IMR-90 (cell line): ENCODE measurements around the gene RPE.

Experiments
- CTCF ChIP-seq: conservative IDR thresholded peaks from 2 replicates; pipeline ENCODE4 v1.5.1; 2012; ENCODE audit warnings: mild to moderate bottlenecking, low read depth, low read length, improper control_type of control experiment
- POLR2A ChIP-seq: IDR thresholded peaks from 2 replicates; pipeline ENCODE4 v1.6.1; 2012; ENCODE audit warnings: mild to moderate bottlenecking, low read depth, low read length

DNA sequence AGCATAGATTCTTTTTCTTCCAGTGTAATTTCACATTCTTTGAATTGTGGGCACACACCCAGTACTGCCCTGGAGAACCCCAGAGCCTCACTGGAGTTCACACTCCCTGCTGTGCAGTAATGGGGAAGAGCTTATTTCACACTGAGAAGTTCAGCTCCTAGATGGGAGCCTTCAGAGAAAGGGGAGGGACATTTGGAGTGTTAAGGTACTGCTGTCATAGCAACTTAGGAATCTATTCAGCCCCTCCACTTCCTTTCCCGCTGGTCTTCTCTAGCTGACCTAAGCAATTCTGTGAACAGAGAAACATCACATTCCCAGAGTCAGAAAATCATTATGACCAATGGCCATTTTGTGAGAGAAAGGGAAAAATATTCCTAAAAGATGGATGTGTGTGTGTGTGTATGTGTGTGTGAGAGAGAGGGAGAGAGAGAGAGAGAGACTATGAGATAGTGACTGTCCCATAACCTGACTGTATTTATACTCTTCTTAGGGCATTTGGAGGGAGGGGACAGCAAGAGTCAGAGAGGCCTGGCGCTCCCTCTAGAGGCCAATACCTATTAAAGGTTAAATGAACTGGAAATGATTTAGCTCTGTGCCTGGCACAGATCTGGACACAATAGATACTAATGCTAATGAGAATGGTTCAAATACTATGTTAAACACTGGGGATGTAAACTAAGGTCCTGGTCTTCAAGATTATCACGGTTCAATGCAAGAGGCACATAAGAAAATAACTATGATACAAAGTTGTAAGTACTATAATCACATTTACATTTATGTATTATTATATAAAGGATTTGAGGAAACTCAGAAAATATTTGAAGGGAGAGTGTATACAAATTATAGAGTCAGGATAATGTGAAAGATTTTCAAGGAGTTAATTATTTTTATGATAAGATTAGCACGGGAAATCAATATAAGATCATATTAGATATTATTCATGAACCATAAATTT, 41.5 kb upstream of the RPE start:
- TF ChIP-seq CTCF (peak; percentile 64), POLR2A (no peak)
